GM21576 (cell line): Measurements from ENCODE around the gene CYS1.
"Not testable (repeated sequence)": the region's sequence is repeated elsewhere in the genome, so short reads cannot be mapped to it uniquely, and the experiment has no call there.

Experiments used
- ATAC-seq: cut with Tn5 transposase; IDR thresholded peaks from one replicate; pipeline ENCODE4 v1.9.1; 2021; ENCODE audit warnings: mild to moderate bottlenecking, moderate library complexity; ENCODE audit not compliant: unreplicated experiment

Gene CYS1

GRCh38 chr2:10079870-10080535 lies at the start of gene CYS1:
TSS of gene CYS1 (minus strand) at chr2:10080411. CDS start at chr2:10080223, 188 bp downstream.
- ATAC-seq: no peak

GRCh38 chr2:10129490-10129889 lies 49.3 kb upstream of the CYS1 start:
- ATAC-seq: no peak

- ATAC-seq: no peak
These were observed 48.2 kb upstream of the CYS1 start for GRCh38 chr2:10128420-10128819.

- ATAC-seq: no peak
These were observed 46.4 kb upstream of the CYS1 start for GRCh38 chr2:10126632-10127026.

- ATAC-seq: no peak
These were observed 45.8 kb upstream of the CYS1 start for GRCh38 chr2:10125842-10126631.

- ATAC-seq: no peak
These were observed 44.4 kb upstream of the CYS1 start for GRCh38 chr2:10124538-10125045.

- ATAC-seq: no peak
These were observed 43.1 kb upstream of the CYS1 start for GRCh38 chr2:10123281-10123680.

GRCh38 chr2:10122500-10123280 lies 42.5 kb upstream of the CYS1 start, which contains the start of gene RRM2:
TSS of gene RRM2 (plus strand) at chr2:10122739. CDS start at chr2:10122799, 60 bp downstream.
- peak; percentile 69 for ATAC-seq

GRCh38 chr2:10120877-10121574 lies 40.8 kb upstream of the CYS1 start:
- no peak for ATAC-seq

GRCh38 chr2:10120158-10120876 lies 40.1 kb upstream of the CYS1 start:
- peak; percentile 50 for ATAC-seq

- no peak for ATAC-seq
These were observed 39.5 kb upstream of the CYS1 start for GRCh38 chr2:10119601-10120157.

GRCh38 chr2:10119027-10119325 lies 38.8 kb upstream of the CYS1 start:
- no peak for ATAC-seq

GRCh38 chr2:10109311-10109710 lies 29.1 kb upstream of the CYS1 start:
- no peak for ATAC-seq

- ATAC-seq: not testable (repeated sequence)
These were observed 24.7 kb upstream of the CYS1 start for GRCh38 chr2:10104906-10105305.

GRCh38 chr2:10103179-10103578 lies 23.0 kb upstream of the CYS1 start:
- no peak for ATAC-seq

GRCh38 chr2:10101491-10101890 lies 21.3 kb upstream of the CYS1 start:
- no peak for ATAC-seq

- no peak for ATAC-seq
These were observed 17.3 kb upstream of the CYS1 start for GRCh38 chr2:10097352-10098148.

GRCh38 chr2:10096641-10097040 lies 16.4 kb upstream of the CYS1 start:
- ATAC-seq: no peak

GRCh38 chr2:10095175-10095574 lies 15.0 kb upstream of the CYS1 start:
- no peak for ATAC-seq
